Measurements from ENCODE around the gene PAX7. TPM values are rescaled to one million over a fixed set of nuclear protein-coding genes. Genes with fewer than 3 reads are reported as not detected.

The PAX7 gene
- total and polyA plus RNA-seq, 2 of the 4 experiments (the other 2 are of a cell fraction), result not detected

DNA sequence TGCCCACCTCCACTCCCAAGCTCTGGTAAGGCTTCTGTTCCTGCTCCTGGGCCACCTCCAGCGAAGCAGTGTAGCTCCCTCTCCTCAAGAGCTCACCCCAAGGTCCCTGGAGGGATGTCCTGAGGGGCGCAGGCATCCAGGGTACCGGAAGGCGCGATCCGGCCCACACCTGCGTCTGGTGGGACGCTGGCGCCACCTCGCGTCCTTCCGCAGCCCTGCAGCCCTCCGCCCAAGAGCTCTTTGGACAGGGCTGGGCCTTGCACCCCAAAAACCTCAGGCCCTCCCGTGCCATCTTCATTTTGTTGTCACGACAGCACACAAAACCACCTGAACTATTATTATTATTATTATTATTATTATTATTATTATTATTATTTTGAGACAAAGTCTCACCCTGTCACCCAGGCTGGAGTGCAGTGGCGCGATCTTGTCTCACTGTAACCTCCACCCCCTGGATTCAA lies 49.2 kb upstream of the PAX7 start:
- Histone ChIP-seq H3K4me3 (ENCODE audit: insufficient read depth, low read depth, low read length) (no peak overlapping the region), H3K56ac (ENCODE audit: extremely low read depth, insufficient read depth, low read length) (no peak overlapping the region), H3K36me3 (ENCODE audit: control insufficient read depth, insufficient read depth, low read length) (no peaks in the 10 kb centered on the region), H3K4me2 (ENCODE audit: low read depth, low read length) (no peak overlapping the region), H3K18ac (ENCODE audit: low read depth, low read length) (no peak overlapping the region), H3K4ac (ENCODE audit: low read depth, low read length) (no peak overlapping the region), H3K27me3 (ENCODE audit: control insufficient read depth, insufficient read depth, low read length) (no peaks in the 10 kb centered on the region), H3K9ac (ENCODE audit: low read depth, low read length) (no peak overlapping the region), H4K8ac (ENCODE audit: low read depth in 2 of 2, low read length in 2 of 2) (no peak overlapping the region), H4K20me1 (ENCODE audit: insufficient read depth, low read length) (no peaks in the 10 kb centered on the region), H3K4me1 (ENCODE audit: control insufficient read depth, insufficient read depth, low read length) (no peaks in the 10 kb centered on the region), H2AK5ac (ENCODE audit: low read depth, low read length) (no peak overlapping the region), H3K14ac (replicated peaks; ENCODE audit: low read depth, low read length) (no peak overlapping the region), H3K9me3 (ENCODE audit: control insufficient read depth, insufficient read depth, low read length) (no peaks in the 10 kb centered on the region), H2BK5ac (ENCODE audit: low read depth, low read length, poor library complexity, severe bottlenecking) (no peak overlapping the region), H2BK20ac (ENCODE audit: low read depth, low read length) (no peak overlapping the region), H4K91ac (ENCODE audit: insufficient read depth, low read depth, low read length) (no peak overlapping the region), H2AFZ (replicated peaks; ENCODE audit: low read length, poor library complexity) (peak overlapping the region; percentile 32), H4K5ac (ENCODE audit: low read depth, low read length) (no peak overlapping the region), H3K79me1 (ENCODE audit: low read depth in 1 of 2, low read length in 2 of 2) (no peaks in the 10 kb centered on the region), H3K27ac (ENCODE audit: insufficient read depth, low read length) (no peak overlapping the region), H3K23ac (ENCODE audit: low read depth, low read length) (no peak overlapping the region), H3K9me1 (ENCODE audit: insufficient read depth, low read length) (no peaks in the 10 kb centered on the region), H2BK15ac (ENCODE audit: low read depth, low read length) (no peak overlapping the region), H2AK9ac (replicated peaks; ENCODE audit: low read depth, low read length, poor library complexity) (peak overlapping the region; percentile 55), H2BK120ac (ENCODE audit: low read depth, low read length) (no peak overlapping the region)
- POLR2A ChIA-PET (ENCODE audit: unreplicated experiment), result no interaction called here
- in situ Hi-C loops (cut with MboI; ENCODE audit: low sequenced_read_pairs), result no loop called here
- intact Hi-C loops (cut with micrococcal nuclease), result loop anchor here (2.0 kb wide), 2 partner anchors 733 to 927 kb away; no protein-coding TSS in a partner anchor
- BruUV-seq (replicated peaks), result no TSS peak
- no peak for DNase-seq
- WGBS, 2 experiments (ENCODE audit: extremely low coverage in 2 of 2, insufficient read length in 1 of 2), result no CpG with 5 or more reads among the region's 17 CpGs
- peak; percentile 72 for ATAC-seq (ENCODE audit: low read depth)
- dilution Hi-C loops (cut with HindIII; ENCODE audit: low sequenced_read_pairs, unreplicated experiment), result no loop called here
- CTCF ChIA-PET, result interaction anchor here (0.6 to 1.7 kb wide), 3 partner anchors 34 to 920 kb away, joined by 3 to 6 read pairs (median 3); no protein-coding TSS in a partner anchor
- TF ChIP-seq SMC3 (IDR thresholded peaks at IDR 0.05; ENCODE audit: low read depth, low read length) (peak; percentile 22; the same call in 1 of the 2 replicates), CTCF (conservative IDR thresholded peaks at IDR 0.05; ENCODE audit: low read depth, low read length) (peak; percentile 54), CHD1 (IDR thresholded peaks at IDR 0.05; ENCODE audit: low read depth, low read length) (no peak), RAD21 (IDR thresholded peaks at IDR 0.05; ENCODE audit: low read length) (peak; percentile 57)

All from IMR-90 (cell line).